SK-N-SH treated with all-trans-retinoic acid at 6 μM for 48 hours (cell line): Measurements from ENCODE around the gene OVOL2.
"Not testable (repeated sequence)": the region's sequence is repeated elsewhere in the genome, so short reads cannot be mapped to it uniquely, and the experiment has no call there.

Experiments
- ATAC-seq: fragments of 200-7000 bp; cut with Tn5 transposase; 3 replicates; pipeline ENCODE4 v1.9.1; 2020; ENCODE audit warnings: mild to moderate bottlenecking, moderate library complexity
- BACH2 ChIP-seq: fragments of 250-450 bp; sonication (Bioruptor Pico); IDR thresholded peaks from 2 replicates; pipeline ENCODE4 v1.9.0; 2021; ENCODE audit warnings: mild to moderate bottlenecking, borderline replicate concordance
- CSDC2 ChIP-seq: fragments of 250-450 bp; sonication (Bioruptor Pico); IDR thresholded peaks from 2 replicates; pipeline ENCODE4 v1.5.0; 2020; ENCODE audit warnings: mild to moderate bottlenecking, moderate library complexity
- ESRRG ChIP-seq: fragments of 250-450 bp; sonication (Bioruptor Pico); IDR thresholded peaks from 2 replicates; pipeline ENCODE4 v1.6.1; 2021; ENCODE audit warnings: mild to moderate bottlenecking
- GLIS3 ChIP-seq: fragments of 250-450 bp; sonication (Bioruptor Pico); IDR thresholded peaks from 2 replicates; pipeline ENCODE4 v1.5.0; 2020; ENCODE audit warnings: mild to moderate bottlenecking, moderate library complexity
- ISL1 ChIP-seq: fragments of 250-450 bp; sonication (Bioruptor Pico); IDR thresholded peaks from 2 replicates; pipeline ENCODE4 v2.1.2; 2022; ENCODE audit warnings: mild to moderate bottlenecking, moderate library complexity
- OSR1 ChIP-seq: fragments of 250-450 bp; sonication (Bioruptor Pico); IDR thresholded peaks from 2 replicates; pipeline ENCODE4 v1.8.0; 2022; ENCODE audit warnings: moderate library complexity, mild to moderate bottlenecking, inconsistent platforms
- PATZ1 ChIP-seq: fragments of 250-450 bp; sonication (Bioruptor Pico); IDR thresholded peaks from 2 replicates; pipeline ENCODE4 v1.8.0; 2020; ENCODE audit warnings: mild to moderate bottlenecking, moderate library complexity, borderline replicate concordance
- PPARA ChIP-seq: fragments of 250-450 bp; sonication (Bioruptor Pico); IDR thresholded peaks from 2 replicates; pipeline ENCODE4 v1.5.0; 2020; ENCODE audit warnings: mild to moderate bottlenecking, borderline replicate concordance
- RARB ChIP-seq: fragments of 250-450 bp; sonication (Bioruptor Pico); IDR thresholded peaks from 2 replicates; pipeline ENCODE4 v1.8.0; 2021; ENCODE audit warnings: mild to moderate bottlenecking, moderate library complexity
- SNAI2 ChIP-seq: fragments of 250-450 bp; sonication (Bioruptor Pico); IDR thresholded peaks from 2 replicates; pipeline ENCODE4 v1.5.0; 2020; ENCODE audit warnings: mild to moderate bottlenecking, moderate library complexity
- TOX ChIP-seq: fragments of 250-450 bp; sonication (Bioruptor Pico); IDR thresholded peaks from 2 replicates; pipeline ENCODE4 v1.8.0; 2021; ENCODE audit warnings: mild to moderate bottlenecking, moderate library complexity, borderline replicate concordance
- ZC3H10 ChIP-seq: fragments of 250-450 bp; sonication (Bioruptor Pico); IDR thresholded peaks from 2 replicates; pipeline ENCODE4 v1.5.1; 2021; ENCODE audit warnings: mild to moderate bottlenecking, moderate library complexity
- ZFP30 ChIP-seq: fragments of 450-650 bp; formaldehyde crosslinking; IDR thresholded peaks from 2 replicates; pipeline ENCODE4 v1.5.0; 2022; ENCODE audit warnings: mild to moderate bottlenecking, moderate library complexity
- ZNF565 ChIP-seq: fragments of 450-650 bp; formaldehyde crosslinking; conservative IDR thresholded peaks from 2 replicates; pipeline ENCODE4 v1.5.0; 2020; ENCODE audit warnings: low read depth, mild to moderate bottlenecking, moderate library complexity
- ZNF70 ChIP-seq: fragments of 450-650 bp; formaldehyde crosslinking; IDR thresholded peaks from 2 replicates; pipeline ENCODE4 v1.5.0; 2020; ENCODE audit warnings: mild to moderate bottlenecking, moderate library complexity
- ZNF8 ChIP-seq: fragments of 450-650 bp; formaldehyde crosslinking; IDR thresholded peaks from 2 replicates; pipeline ENCODE4 v1.5.0; 2020; ENCODE audit warnings: mild to moderate bottlenecking, moderate library complexity
- TF ChIP-seq, protein P1 (sequence below): fragments of 250-450 bp; sonication (Bioruptor Pico); IDR thresholded peaks from 2 replicates; pipeline ENCODE4 v1.8.0; 2021; ENCODE audit warnings: low read depth, mild to moderate bottlenecking, moderate library complexity, borderline replicate concordance
- TF ChIP-seq, protein P2 (sequence below): fragments of 250-450 bp; sonication (Bioruptor Pico); IDR thresholded peaks from 2 replicates; pipeline ENCODE4 v1.5.1; 2020; ENCODE audit warnings: low read depth, mild to moderate bottlenecking, moderate library complexity
- TF ChIP-seq, protein P3 (sequence below): fragments of 250-450 bp; sonication (Bioruptor Pico); IDR thresholded peaks from 2 replicates; pipeline ENCODE4 v1.5.1; 2021; ENCODE audit warnings: mild to moderate bottlenecking, moderate library complexity
- TF ChIP-seq, protein P4 (sequence below): fragments of 250-450 bp; sonication (Bioruptor Pico); IDR thresholded peaks from 2 replicates; pipeline ENCODE4 v1.5.0; 2020; ENCODE audit warnings: mild to moderate bottlenecking, moderate library complexity

Gene OVOL2

DNA sequence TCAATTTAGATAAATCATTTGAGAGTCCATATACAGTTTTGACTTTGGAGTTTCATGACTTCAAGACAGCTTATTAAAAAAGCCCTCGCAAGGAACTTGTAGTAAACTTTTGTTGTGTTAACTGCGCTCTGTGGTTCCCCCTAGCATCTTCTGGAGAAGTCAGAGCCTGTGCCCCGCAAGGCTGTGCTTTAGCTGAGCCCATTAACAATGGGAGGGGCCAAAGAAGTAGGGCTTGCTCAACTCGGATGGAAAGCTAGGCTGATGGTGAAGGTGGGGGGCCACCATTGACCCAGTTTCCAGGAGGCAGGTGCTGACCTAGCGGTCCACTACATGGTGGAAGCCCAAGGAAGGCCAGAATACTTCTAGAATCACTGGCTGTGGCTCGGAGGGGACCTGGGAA is 29.3 kb upstream of the OVOL2 start (continued):
- no peak for TF ChIP-seq PATZ1 (CRISPR knock-in tag)
- TF ChIP-seq ESRRG (CRISPR knock-in tag) = no peak
- TF ChIP-seq BACH2 (CRISPR knock-in tag) = no peak
- no peak for TF ChIP-seq RARB
- no peak for TF ChIP-seq OSR1 (CRISPR knock-in tag)

DNA sequence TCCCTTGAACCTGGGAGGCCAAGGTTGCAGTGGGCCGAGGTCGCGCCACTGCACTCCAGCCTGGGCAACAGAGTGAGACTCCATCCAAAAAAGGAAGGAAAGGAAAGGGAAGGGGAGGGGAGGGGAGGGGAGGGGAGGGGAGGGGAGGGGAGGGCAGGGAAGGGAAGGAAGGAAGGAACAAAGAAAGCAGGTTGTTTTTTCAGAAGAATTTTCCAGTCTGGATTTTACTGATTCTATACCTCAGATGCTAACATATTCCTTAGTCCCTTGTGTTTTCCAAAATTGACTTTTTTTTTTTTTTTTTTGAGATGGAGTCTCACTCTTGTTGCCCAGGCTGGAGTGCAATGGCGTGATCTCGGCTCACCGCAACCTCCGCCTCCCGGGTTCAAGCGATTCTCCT is 23.1 kb upstream of the OVOL2 start:
- ATAC-seq = not testable (repeated sequence)

DNA sequence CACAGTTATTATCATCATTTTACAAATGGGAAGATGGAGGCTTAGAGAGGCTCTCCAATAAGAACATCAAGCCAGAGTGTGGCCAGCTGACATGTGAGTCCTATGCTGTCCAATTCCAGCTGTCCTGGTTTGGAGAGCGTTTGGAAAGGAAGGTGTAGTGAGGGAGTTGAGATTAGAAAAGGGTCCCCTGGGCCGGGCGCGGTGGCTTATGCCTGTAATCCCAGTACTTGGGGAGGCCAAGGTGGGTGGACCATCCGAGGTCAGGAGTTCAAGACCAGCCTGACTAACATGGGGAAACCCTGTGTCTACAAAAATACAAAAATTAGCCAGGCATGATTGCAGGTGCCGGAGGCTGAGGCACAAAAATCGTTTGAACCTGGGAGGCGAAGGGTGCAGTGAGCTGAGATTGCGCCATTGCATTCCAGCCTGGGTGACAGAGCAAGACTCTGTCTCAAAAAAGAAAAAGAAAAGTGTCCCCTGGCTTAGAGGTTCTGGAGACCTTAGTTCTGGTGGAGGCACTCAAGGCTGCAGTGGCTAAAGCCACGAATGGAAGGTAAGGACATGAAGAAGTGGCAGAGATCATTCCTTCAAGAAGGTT is 22.1 kb upstream of the OVOL2 start:
- TF ChIP-seq, protein P1, sequence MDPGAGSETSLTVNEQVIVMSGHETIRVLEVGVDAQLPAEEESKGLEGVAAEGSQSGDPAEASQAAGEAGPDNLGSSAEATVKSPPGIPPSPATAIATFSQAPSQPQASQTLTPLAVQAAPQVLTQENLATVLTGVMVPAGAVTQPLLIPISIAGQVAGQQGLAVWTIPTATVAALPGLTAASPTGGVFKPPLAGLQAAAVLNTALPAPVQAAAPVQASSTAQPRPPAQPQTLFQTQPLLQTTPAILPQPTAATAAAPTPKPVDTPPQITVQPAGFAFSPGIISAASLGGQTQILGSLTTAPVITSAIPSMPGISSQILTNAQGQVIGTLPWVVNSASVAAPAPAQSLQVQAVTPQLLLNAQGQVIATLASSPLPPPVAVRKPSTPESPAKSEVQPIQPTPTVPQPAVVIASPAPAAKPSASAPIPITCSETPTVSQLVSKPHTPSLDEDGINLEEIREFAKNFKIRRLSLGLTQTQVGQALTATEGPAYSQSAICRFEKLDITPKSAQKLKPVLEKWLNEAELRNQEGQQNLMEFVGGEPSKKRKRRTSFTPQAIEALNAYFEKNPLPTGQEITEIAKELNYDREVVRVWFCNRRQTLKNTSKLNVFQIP = no peak
- TF ChIP-seq TOX (CRISPR knock-in tag) (no peak), ZNF8 (no peak), ZNF70 (CRISPR knock-in tag) (no peak), CSDC2 (CRISPR knock-in tag) (no peak), ISL1 (CRISPR knock-in tag) (no peak), BACH2 (CRISPR knock-in tag) (no peak), PPARA (no peak), RARB (no peak), ZFP30 (CRISPR knock-in tag) (no peak), ZNF565 (CRISPR knock-in tag) (no peak), ESRRG (CRISPR knock-in tag) (no peak), GLIS3 (no peak), ZC3H10 (no peak)
- TF ChIP-seq, protein P2, sequence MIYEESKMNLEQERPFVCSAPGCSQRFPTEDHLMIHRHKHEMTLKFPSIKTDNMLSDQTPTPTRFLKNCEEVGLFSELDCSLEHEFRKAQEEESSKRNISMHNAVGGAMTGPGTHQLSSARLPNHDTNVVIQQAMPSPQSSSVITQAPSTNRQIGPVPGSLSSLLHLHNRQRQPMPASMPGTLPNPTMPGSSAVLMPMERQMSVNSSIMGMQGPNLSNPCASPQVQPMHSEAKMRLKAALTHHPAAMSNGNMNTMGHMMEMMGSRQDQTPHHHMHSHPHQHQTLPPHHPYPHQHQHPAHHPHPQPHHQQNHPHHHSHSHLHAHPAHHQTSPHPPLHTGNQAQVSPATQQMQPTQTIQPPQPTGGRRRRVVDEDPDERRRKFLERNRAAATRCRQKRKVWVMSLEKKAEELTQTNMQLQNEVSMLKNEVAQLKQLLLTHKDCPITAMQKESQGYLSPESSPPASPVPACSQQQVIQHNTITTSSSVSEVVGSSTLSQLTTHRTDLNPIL (CRISPR knock-in tag) = no peak
- TF ChIP-seq, protein P3, sequence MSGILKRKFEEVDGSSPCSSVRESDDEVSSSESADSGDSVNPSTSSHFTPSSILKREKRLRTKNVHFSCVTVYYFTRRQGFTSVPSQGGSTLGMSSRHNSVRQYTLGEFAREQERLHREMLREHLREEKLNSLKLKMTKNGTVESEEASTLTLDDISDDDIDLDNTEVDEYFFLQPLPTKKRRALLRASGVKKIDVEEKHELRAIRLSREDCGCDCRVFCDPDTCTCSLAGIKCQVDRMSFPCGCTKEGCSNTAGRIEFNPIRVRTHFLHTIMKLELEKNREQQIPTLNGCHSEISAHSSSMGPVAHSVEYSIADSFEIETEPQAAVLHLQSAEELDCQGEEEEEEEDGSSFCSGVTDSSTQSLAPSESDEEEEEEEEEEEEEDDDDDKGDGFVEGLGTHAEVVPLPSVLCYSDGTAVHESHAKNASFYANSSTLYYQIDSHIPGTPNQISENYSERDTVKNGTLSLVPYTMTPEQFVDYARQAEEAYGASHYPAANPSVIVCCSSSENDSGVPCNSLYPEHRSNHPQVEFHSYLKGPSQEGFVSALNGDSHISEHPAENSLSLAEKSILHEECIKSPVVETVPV (CRISPR knock-in tag) = no peak
- TF ChIP-seq, all 23 proteins: peak for 0

DNA sequence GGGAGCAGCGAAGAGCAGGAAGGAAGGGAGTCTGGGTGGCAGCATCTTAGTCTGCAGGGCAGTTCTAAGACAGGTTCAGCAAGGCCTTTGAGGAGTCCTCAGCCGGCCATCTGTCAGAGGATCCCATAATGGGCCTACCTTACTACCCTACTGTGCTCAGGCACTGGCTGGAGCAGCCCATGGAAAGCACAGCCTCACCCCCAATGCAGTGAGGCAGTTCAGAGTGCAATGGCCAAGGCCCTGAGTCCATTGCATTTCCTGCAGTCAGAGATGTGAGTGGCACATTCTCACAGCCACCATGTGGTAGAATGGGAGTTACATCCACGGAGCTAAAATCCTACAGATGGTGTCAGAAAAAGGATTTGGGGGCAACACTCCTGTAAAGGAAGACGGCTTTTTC is 19.4 kb upstream of the OVOL2 start:
- no peak for ATAC-seq
- TF ChIP-seq TOX (CRISPR knock-in tag) (no peak), PATZ1 (CRISPR knock-in tag) (no peak), GLIS3 (no peak), SNAI2 (CRISPR knock-in tag) (no peak), ZC3H10 (no peak), ZNF70 (CRISPR knock-in tag) (no peak), CSDC2 (CRISPR knock-in tag) (no peak), ESRRG (CRISPR knock-in tag) (no peak), PPARA (no peak), BACH2 (CRISPR knock-in tag) (no peak), RARB (no peak), ZNF565 (CRISPR knock-in tag) (no peak), ISL1 (CRISPR knock-in tag) (no peak)
- TF ChIP-seq, protein P4, sequence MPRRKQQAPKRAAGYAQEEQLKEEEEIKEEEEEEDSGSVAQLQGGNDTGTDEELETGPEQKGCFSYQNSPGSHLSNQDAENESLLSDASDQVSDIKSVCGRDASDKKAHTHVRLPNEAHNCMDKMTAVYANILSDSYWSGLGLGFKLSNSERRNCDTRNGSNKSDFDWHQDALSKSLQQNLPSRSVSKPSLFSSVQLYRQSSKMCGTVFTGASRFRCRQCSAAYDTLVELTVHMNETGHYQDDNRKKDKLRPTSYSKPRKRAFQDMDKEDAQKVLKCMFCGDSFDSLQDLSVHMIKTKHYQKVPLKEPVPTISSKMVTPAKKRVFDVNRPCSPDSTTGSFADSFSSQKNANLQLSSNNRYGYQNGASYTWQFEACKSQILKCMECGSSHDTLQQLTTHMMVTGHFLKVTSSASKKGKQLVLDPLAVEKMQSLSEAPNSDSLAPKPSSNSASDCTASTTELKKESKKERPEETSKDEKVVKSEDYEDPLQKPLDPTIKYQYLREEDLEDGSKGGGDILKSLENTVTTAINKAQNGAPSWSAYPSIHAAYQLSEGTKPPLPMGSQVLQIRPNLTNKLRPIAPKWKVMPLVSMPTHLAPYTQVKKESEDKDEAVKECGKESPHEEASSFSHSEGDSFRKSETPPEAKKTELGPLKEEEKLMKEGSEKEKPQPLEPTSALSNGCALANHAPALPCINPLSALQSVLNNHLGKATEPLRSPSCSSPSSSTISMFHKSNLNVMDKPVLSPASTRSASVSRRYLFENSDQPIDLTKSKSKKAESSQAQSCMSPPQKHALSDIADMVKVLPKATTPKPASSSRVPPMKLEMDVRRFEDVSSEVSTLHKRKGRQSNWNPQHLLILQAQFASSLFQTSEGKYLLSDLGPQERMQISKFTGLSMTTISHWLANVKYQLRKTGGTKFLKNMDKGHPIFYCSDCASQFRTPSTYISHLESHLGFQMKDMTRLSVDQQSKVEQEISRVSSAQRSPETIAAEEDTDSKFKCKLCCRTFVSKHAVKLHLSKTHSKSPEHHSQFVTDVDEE (CRISPR knock-in tag) = no peak
- TF ChIP-seq, protein P3 (CRISPR knock-in tag) = no peak
- TF ChIP-seq, protein P1 = no peak
- TF ChIP-seq, all 23 proteins: peak for 0

More for the DNA sequence above, 22.1 kb upstream of the OVOL2 start:
- no peak for ATAC-seq
